Measurements from ENCODE around the gene TAF7L.

TAF7L gene

GRCh38 chrX:101274198-101274597 lies 16.9 kb downstream of the TAF7L start:
- Histone ChIP-seq H3K9me2 (replicated peaks; ENCODE audit: insufficient read depth, low read length) (no peaks in the 10 kb centered on the region), H3K4me1 (ENCODE audit: low read length) (no peaks in the 10 kb centered on the region), H3K4me2 (ENCODE audit: low read depth, low read length) (no peak overlapping the region), H3K27me3 (replicated peaks; ENCODE audit: insufficient read depth, low read length) (no peaks in the 10 kb centered on the region), H3K36me3 (replicated peaks; ENCODE audit: insufficient read depth, low read length) (no peaks in the 10 kb centered on the region), H3K9me3 (replicated peaks; ENCODE audit: insufficient read depth, low read length) (no peaks in the 10 kb centered on the region), H3F3A (ENCODE audit: insufficient read depth, low read length) (no peaks in the 10 kb centered on the region), H2AFZ (ENCODE audit: low read length) (no peak overlapping the region), H3K27ac (ENCODE audit: low read length) (no peak overlapping the region), H3K79me2 (ENCODE audit: low read length) (no peaks in the 10 kb centered on the region), H4K20me1 (ENCODE audit: insufficient read depth, low read length) (no peaks in the 10 kb centered on the region), H3K4me3 (ENCODE audit: low read length) (no peak overlapping the region), H3K9ac (ENCODE audit: low read length) (no peak overlapping the region)
- DNase-seq, result no peak
- no peak for TF ChIP-seq EZH2 (optimal IDR thresholded peaks at IDR 0.05; ENCODE audit: low read depth, low read length)
- no peak for TF ChIP-seq EZH2phosphoT487 (IDR thresholded peaks at IDR 0.05; ENCODE audit: low read length)
- TF ChIP-seq CTCF (IDR thresholded peaks at IDR 0.05; ENCODE audit: low read length), result no peak

- Histone ChIP-seq H3K4me1 (ENCODE audit: low read length) (no peaks in the 10 kb centered on the region), H3K27ac (ENCODE audit: low read length) (no peak overlapping the region), H3K9me3 (replicated peaks; ENCODE audit: insufficient read depth, low read length) (no peaks in the 10 kb centered on the region), H3K9me2 (replicated peaks; ENCODE audit: insufficient read depth, low read length) (no peaks in the 10 kb centered on the region), H4K20me1 (ENCODE audit: insufficient read depth, low read length) (no peaks in the 10 kb centered on the region), H3F3A (ENCODE audit: insufficient read depth, low read length) (no peaks in the 10 kb centered on the region), H3K9ac (ENCODE audit: low read length) (no peak overlapping the region), H3K27me3 (replicated peaks; ENCODE audit: insufficient read depth, low read length) (no peaks in the 10 kb centered on the region), H3K4me2 (ENCODE audit: low read depth, low read length) (no peak overlapping the region), H2AFZ (ENCODE audit: low read length) (no peak overlapping the region), H3K79me2 (ENCODE audit: low read length) (no peaks in the 10 kb centered on the region), H3K36me3 (replicated peaks; ENCODE audit: insufficient read depth, low read length) (no peaks in the 10 kb centered on the region), H3K4me3 (ENCODE audit: low read length) (no peak overlapping the region)
- DNase-seq, result no peak
- TF ChIP-seq CTCF (IDR thresholded peaks at IDR 0.05; ENCODE audit: low read length) (no peak), EZH2phosphoT487 (IDR thresholded peaks at IDR 0.05; ENCODE audit: low read length) (no peak), EZH2 (optimal IDR thresholded peaks at IDR 0.05; ENCODE audit: low read depth, low read length) (no peak)
Observed at GRCh38 chrX:101265869-101266428, 25.2 kb downstream of the TAF7L start.

GRCh38 chrX:101263766-101264165 lies 27.4 kb downstream of the TAF7L start:
- Histone ChIP-seq H3K27me3 (replicated peaks; ENCODE audit: insufficient read depth, low read length) (no peaks in the 10 kb centered on the region), H3K79me2 (ENCODE audit: low read length) (no peaks in the 10 kb centered on the region), H3K9me3 (replicated peaks; ENCODE audit: insufficient read depth, low read length) (no peaks in the 10 kb centered on the region), H3K4me3 (ENCODE audit: low read length) (no peak overlapping the region), H3K4me1 (ENCODE audit: low read length) (no peaks in the 10 kb centered on the region), H3K9ac (ENCODE audit: low read length) (no peak overlapping the region), H3F3A (ENCODE audit: insufficient read depth, low read length) (no peaks in the 10 kb centered on the region), H3K36me3 (replicated peaks; ENCODE audit: insufficient read depth, low read length) (no peaks in the 10 kb centered on the region), H3K27ac (ENCODE audit: low read length) (no peak overlapping the region), H3K9me2 (replicated peaks; ENCODE audit: insufficient read depth, low read length) (no peaks in the 10 kb centered on the region), H3K4me2 (ENCODE audit: low read depth, low read length) (no peak overlapping the region), H4K20me1 (ENCODE audit: insufficient read depth, low read length) (no peaks in the 10 kb centered on the region), H2AFZ (ENCODE audit: low read length) (no peak overlapping the region)
- TF ChIP-seq CTCF (IDR thresholded peaks at IDR 0.05; ENCODE audit: low read length) (no peak), EZH2phosphoT487 (IDR thresholded peaks at IDR 0.05; ENCODE audit: low read length) (no peak), EZH2 (optimal IDR thresholded peaks at IDR 0.05; ENCODE audit: low read depth, low read length) (no peak)
- DNase-seq, result no peak

Measured in MM.1S (cell line).